ENCODE data around the gene POU6F2.

The POU6F2 gene

DNA sequence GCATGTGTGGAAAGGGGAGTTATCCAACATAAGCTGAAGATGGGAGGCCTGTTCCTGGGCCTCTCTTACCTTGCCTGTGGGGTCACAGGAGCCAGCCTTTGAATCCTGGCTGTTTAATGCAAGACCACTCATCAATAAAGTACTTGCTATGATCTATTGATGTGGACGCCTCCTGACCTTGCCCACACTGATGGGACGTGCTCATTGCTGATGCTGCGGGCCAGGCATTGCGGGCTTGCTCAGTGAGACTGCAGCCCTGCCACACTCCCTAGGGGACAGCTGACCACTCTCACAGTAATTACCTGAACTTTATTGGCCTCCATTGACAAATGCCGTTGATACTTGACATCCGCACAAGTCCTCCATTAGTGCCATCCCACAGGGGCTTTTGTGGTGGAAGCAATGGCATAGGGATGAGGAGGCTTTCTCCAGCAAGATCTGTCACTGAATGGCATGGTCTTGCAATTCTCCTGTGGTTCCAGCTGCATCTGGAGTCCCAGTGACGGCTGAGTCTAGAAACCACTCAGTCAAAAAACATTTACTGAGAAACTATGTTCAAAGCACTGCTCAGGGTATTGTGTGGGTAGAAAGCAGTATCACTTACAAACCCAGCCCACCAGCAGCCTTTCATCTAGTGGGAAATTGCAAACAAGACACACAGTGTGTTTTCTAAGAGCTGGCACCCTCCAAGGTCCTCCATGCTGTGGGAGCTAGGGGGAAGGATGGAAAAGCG lies 453.4 kb downstream of the POU6F2 start:
- Histone ChIP-seq H3K9me3 (ENCODE audit: control insufficient read depth in 2 of 2, low read length in 2 of 2) (no peaks in the 10 kb centered on the region), H3K9ac (ENCODE audit: low read depth in 1 of 2, low read length in 2 of 2) (no peak overlapping the region), H3K36me3 (ENCODE audit: control insufficient read depth in 2 of 2, insufficient read depth in 2 of 2, low read length in 2 of 2) (no peaks in the 10 kb centered on the region), H3K4me1 (ENCODE audit: control insufficient read depth in 2 of 2, insufficient read depth in 2 of 2, low read length in 2 of 2) (no peaks in the 10 kb centered on the region), H3K27me3 (ENCODE audit: control insufficient read depth in 2 of 2, insufficient read depth in 2 of 2, low read length in 2 of 2) (no peaks in the 10 kb centered on the region), H3K27ac (ENCODE audit: low read depth in 2 of 2, low read length in 2 of 2) (no peak overlapping the region), H3K4me3 (ENCODE audit: low read length in 2 of 2) (no peak overlapping the region)

DNA sequence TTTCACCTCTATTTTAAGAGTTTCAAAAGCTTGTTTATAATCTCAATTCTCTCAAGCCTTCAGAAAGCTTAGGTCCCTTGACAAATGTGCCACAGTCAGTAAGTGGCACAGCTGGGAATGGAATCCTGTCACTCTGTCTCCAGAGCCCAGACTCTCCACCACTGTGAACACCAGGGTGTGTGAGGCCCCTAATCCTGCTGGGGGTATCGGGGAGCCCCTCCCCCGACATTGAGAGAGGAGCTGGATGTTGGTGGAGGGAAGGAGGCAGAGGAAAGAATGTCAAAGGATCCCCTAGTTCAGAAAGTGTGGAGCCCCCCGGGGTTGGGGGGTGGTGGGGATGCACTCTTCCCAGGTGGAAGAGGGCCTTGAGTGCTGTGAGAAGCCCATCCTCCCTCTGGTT lies 454.7 kb downstream of the POU6F2 start:
- no peaks in the 10 kb centered on the region for H3K36me3 ChIP-seq (ENCODE audit: control insufficient read depth in 2 of 2, insufficient read depth in 2 of 2, low read length in 2 of 2)
- no peak overlapping the region for H3K9ac ChIP-seq (ENCODE audit: low read depth in 1 of 2, low read length in 2 of 2)
- no peak overlapping the region for H3K27ac ChIP-seq (ENCODE audit: low read depth in 2 of 2, low read length in 2 of 2)
- no peak overlapping the region for H3K4me3 ChIP-seq (ENCODE audit: low read length in 2 of 2)
- no peaks in the 10 kb centered on the region for H3K4me1 ChIP-seq (ENCODE audit: control insufficient read depth in 2 of 2, insufficient read depth in 2 of 2, low read length in 2 of 2)
- H3K27me3 ChIP-seq (ENCODE audit: control insufficient read depth in 2 of 2, insufficient read depth in 2 of 2, low read length in 2 of 2) = no peaks in the 10 kb centered on the region
- H3K9me3 ChIP-seq (ENCODE audit: control insufficient read depth in 2 of 2, low read length in 2 of 2) = no peaks in the 10 kb centered on the region

- no peaks in the 10 kb centered on the region for H3K4me1 ChIP-seq (ENCODE audit: control insufficient read depth in 2 of 2, insufficient read depth in 2 of 2, low read length in 2 of 2)
- no peak overlapping the region for H3K4me3 ChIP-seq (ENCODE audit: low read length in 2 of 2)
- no peak overlapping the region for H3K27ac ChIP-seq (ENCODE audit: low read depth in 2 of 2, low read length in 2 of 2)
- H3K36me3 ChIP-seq (ENCODE audit: control insufficient read depth in 2 of 2, insufficient read depth in 2 of 2, low read length in 2 of 2) = no peaks in the 10 kb centered on the region
- no peak overlapping the region for H3K9ac ChIP-seq (ENCODE audit: low read depth in 1 of 2, low read length in 2 of 2)
- no peaks in the 10 kb centered on the region for H3K9me3 ChIP-seq (ENCODE audit: control insufficient read depth in 2 of 2, low read length in 2 of 2)
- H3K27me3 ChIP-seq (ENCODE audit: control insufficient read depth in 2 of 2, insufficient read depth in 2 of 2, low read length in 2 of 2) = no peaks in the 10 kb centered on the region
These were observed 455.2 kb downstream of the POU6F2 start for GRCh38 chr7:39432807-39433416.

DNA sequence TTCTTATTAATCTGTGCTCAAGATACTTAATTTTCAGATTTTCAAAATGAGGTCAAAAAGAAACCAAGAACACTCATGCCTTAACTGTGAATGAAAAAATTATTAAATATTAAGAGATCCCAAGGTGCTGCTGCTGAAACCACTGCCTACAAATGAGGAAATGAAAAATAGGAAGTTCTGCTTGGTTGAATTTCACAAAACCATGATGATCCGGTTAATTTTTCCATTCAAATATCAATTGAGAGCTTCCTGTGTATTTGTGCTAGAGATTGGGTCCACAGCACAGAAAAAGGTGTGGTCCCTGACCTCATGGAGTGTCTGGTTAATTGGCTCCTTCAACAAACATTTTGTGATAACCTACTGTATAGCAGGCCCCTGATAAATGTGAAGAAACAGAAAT lies 455.8 kb downstream of the POU6F2 start:
- Histone ChIP-seq H3K9me3 (ENCODE audit: control insufficient read depth in 2 of 2, low read length in 2 of 2) (no peaks in the 10 kb centered on the region), H3K9ac (ENCODE audit: low read depth in 1 of 2, low read length in 2 of 2) (no peak overlapping the region), H3K4me1 (ENCODE audit: control insufficient read depth in 2 of 2, insufficient read depth in 2 of 2, low read length in 2 of 2) (no peaks in the 10 kb centered on the region), H3K36me3 (ENCODE audit: control insufficient read depth in 2 of 2, insufficient read depth in 2 of 2, low read length in 2 of 2) (no peaks in the 10 kb centered on the region), H3K4me3 (ENCODE audit: low read length in 2 of 2) (no peak overlapping the region), H3K27ac (ENCODE audit: low read depth in 2 of 2, low read length in 2 of 2) (no peak overlapping the region), H3K27me3 (ENCODE audit: control insufficient read depth in 2 of 2, insufficient read depth in 2 of 2, low read length in 2 of 2) (no peaks in the 10 kb centered on the region)

DNA sequence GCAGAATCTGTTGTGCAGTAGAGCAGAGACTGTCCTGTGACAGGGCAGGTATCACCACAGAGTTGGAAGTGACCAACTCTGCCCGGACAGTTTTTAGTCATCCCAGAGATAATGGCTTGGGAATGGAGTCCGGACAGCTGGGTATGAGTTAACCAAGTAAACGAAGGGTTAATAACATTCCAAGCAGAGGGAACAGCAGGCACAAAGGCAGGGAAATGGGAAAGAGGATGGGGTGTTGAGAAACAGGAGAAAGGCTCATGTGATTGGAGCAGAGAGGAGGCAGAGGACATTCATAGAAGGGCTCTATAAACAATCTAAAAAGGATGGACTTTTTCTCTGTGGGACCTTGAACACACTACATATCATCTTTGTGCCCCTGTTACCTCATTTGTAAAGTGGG lies 456.3 kb downstream of the POU6F2 start:
- Histone ChIP-seq H3K27me3 (ENCODE audit: control insufficient read depth in 2 of 2, insufficient read depth in 2 of 2, low read length in 2 of 2) (no peaks in the 10 kb centered on the region), H3K27ac (ENCODE audit: low read depth in 2 of 2, low read length in 2 of 2) (no peak overlapping the region), H3K36me3 (ENCODE audit: control insufficient read depth in 2 of 2, insufficient read depth in 2 of 2, low read length in 2 of 2) (no peaks in the 10 kb centered on the region), H3K9me3 (ENCODE audit: control insufficient read depth in 2 of 2, low read length in 2 of 2) (no peaks in the 10 kb centered on the region), H3K4me3 (ENCODE audit: low read length in 2 of 2) (no peak overlapping the region), H3K4me1 (ENCODE audit: control insufficient read depth in 2 of 2, insufficient read depth in 2 of 2, low read length in 2 of 2) (no peaks in the 10 kb centered on the region), H3K9ac (ENCODE audit: low read depth in 1 of 2, low read length in 2 of 2) (no peak overlapping the region)

DNA sequence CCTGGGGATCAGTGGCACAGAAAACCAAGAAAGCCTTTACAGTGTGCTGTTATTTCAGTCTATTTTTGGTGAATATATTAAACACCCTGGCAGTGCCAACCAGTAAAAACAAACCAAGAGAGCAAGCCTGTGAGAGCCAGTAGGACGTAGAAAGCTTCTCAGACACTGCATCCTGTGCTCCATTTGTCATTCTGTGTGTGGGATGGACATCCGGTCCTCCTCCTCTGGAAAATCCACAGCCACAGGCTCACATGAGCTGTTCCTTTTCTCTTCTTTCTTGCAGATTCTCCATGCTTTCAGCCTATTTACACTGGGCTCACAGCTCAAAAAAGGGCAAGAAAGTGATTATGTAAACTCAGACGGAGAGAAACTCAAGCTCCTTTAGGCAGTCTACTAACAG lies 468.8 kb downstream of the POU6F2 start:
- Histone ChIP-seq H3K9me3 (ENCODE audit: control insufficient read depth in 2 of 2, low read length in 2 of 2) (no peaks in the 10 kb centered on the region), H3K27me3 (ENCODE audit: control insufficient read depth in 2 of 2, insufficient read depth in 2 of 2, low read length in 2 of 2) (peaks cover 1 to 8% of the 10 kb centered on the region in 2 donors), H3K4me3 (ENCODE audit: low read length in 2 of 2) (no peak overlapping the region), H3K36me3 (ENCODE audit: control insufficient read depth in 2 of 2, insufficient read depth in 2 of 2, low read length in 2 of 2) (no peaks in the 10 kb centered on the region), H3K4me1 (ENCODE audit: control insufficient read depth in 2 of 2, insufficient read depth in 2 of 2, low read length in 2 of 2) (no peaks in the 10 kb centered on the region), H3K9ac (ENCODE audit: low read depth in 1 of 2, low read length in 2 of 2) (no peak overlapping the region), H3K27ac (ENCODE audit: low read depth in 2 of 2, low read length in 2 of 2) (no peak overlapping the region)

- H3K4me1 ChIP-seq (ENCODE audit: control insufficient read depth in 2 of 2, insufficient read depth in 2 of 2, low read length in 2 of 2) = no peaks in the 10 kb centered on the region
- H3K4me3 ChIP-seq (ENCODE audit: low read length in 2 of 2) = no peak overlapping the region
- H3K27ac ChIP-seq (ENCODE audit: low read depth in 2 of 2, low read length in 2 of 2) = no peak overlapping the region
- H3K9ac ChIP-seq (ENCODE audit: low read depth in 1 of 2, low read length in 2 of 2) = no peak overlapping the region
- H3K27me3 ChIP-seq (ENCODE audit: control insufficient read depth in 2 of 2, insufficient read depth in 2 of 2, low read length in 2 of 2) = peaks cover 0 to 6% of the 10 kb centered on the region in 2 donors
- no peaks in the 10 kb centered on the region for H3K36me3 ChIP-seq (ENCODE audit: control insufficient read depth in 2 of 2, insufficient read depth in 2 of 2, low read length in 2 of 2)
- no peaks in the 10 kb centered on the region for H3K9me3 ChIP-seq (ENCODE audit: control insufficient read depth in 2 of 2, low read length in 2 of 2)
These were observed 474.2 kb downstream of the POU6F2 start for GRCh38 chr7:39451901-39452300.

- no peak overlapping the region for H3K27ac ChIP-seq (ENCODE audit: low read depth in 2 of 2, low read length in 2 of 2)
- H3K9ac ChIP-seq (ENCODE audit: low read depth in 1 of 2, low read length in 2 of 2) = no peak overlapping the region
- H3K4me3 ChIP-seq (ENCODE audit: low read length in 2 of 2) = no peak overlapping the region
- no peaks in the 10 kb centered on the region for H3K9me3 ChIP-seq (ENCODE audit: control insufficient read depth in 2 of 2, low read length in 2 of 2)
- no peaks in the 10 kb centered on the region for H3K36me3 ChIP-seq (ENCODE audit: control insufficient read depth in 2 of 2, insufficient read depth in 2 of 2, low read length in 2 of 2)
- peaks cover 0 to 3% of the 10 kb centered on the region in 2 donors for H3K4me1 ChIP-seq (ENCODE audit: control insufficient read depth in 2 of 2, insufficient read depth in 2 of 2, low read length in 2 of 2)
- peaks cover 0 to 5% of the 10 kb centered on the region in 2 donors for H3K27me3 ChIP-seq (ENCODE audit: control insufficient read depth in 2 of 2, insufficient read depth in 2 of 2, low read length in 2 of 2)
These were observed 476.1 kb downstream of the POU6F2 start for GRCh38 chr7:39453743-39454355.

- H3K4me3 ChIP-seq (ENCODE audit: low read length in 2 of 2) = peak overlapping the region; percentile 36 to 62
These were observed 480.5 kb downstream of the POU6F2 start for GRCh38 chr7:39458061-39458745.

GRCh38 chr7:39459636-39460035 lies 481.9 kb downstream of the POU6F2 start:
- H3K4me1 ChIP-seq (ENCODE audit: control insufficient read depth in 2 of 2, insufficient read depth in 2 of 2, low read length in 2 of 2) = peaks cover 7% of the 10 kb centered on the region in 2 donors
- H3K27ac ChIP-seq (ENCODE audit: low read depth in 2 of 2, low read length in 2 of 2) = no peak overlapping the region
- no peak overlapping the region for H3K4me3 ChIP-seq (ENCODE audit: low read length in 2 of 2)
- H3K27me3 ChIP-seq (ENCODE audit: control insufficient read depth in 2 of 2, insufficient read depth in 2 of 2, low read length in 2 of 2) = no peaks in the 10 kb centered on the region
- H3K36me3 ChIP-seq (ENCODE audit: control insufficient read depth in 2 of 2, insufficient read depth in 2 of 2, low read length in 2 of 2) = no peaks in the 10 kb centered on the region
- no peaks in the 10 kb centered on the region for H3K9me3 ChIP-seq (ENCODE audit: control insufficient read depth in 2 of 2, low read length in 2 of 2)
- H3K9ac ChIP-seq (ENCODE audit: low read depth in 1 of 2, low read length in 2 of 2) = no peak overlapping the region

More at GRCh38 chr7:39458061-39458745, 480.5 kb downstream of the POU6F2 start:
- H3K27me3 ChIP-seq (ENCODE audit: control insufficient read depth in 2 of 2, insufficient read depth in 2 of 2, low read length in 2 of 2) = no peaks in the 10 kb centered on the region
- peaks cover 0 to 3% of the 10 kb centered on the region in 2 donors for H3K4me1 ChIP-seq (ENCODE audit: control insufficient read depth in 2 of 2, insufficient read depth in 2 of 2, low read length in 2 of 2)
- H3K27ac ChIP-seq (ENCODE audit: low read depth in 2 of 2, low read length in 2 of 2) = no peak overlapping the region
- H3K9me3 ChIP-seq (ENCODE audit: control insufficient read depth in 2 of 2, low read length in 2 of 2) = no peaks in the 10 kb centered on the region
- no peak overlapping the region for H3K9ac ChIP-seq (ENCODE audit: low read depth in 1 of 2, low read length in 2 of 2)
- H3K36me3 ChIP-seq (ENCODE audit: control insufficient read depth in 2 of 2, insufficient read depth in 2 of 2, low read length in 2 of 2) = no peaks in the 10 kb centered on the region
